ENCODE results near the gene PEAK1.
"Not testable (repeated sequence)": the region's sequence is repeated elsewhere in the genome, so short reads cannot be mapped to it uniquely, and the experiment has no call there.

Gene PEAK1

GRCh38 chr15:77420610-77421369, 886 bp upstream of the PEAK1 start, which contains the start of gene HMG20A:
TSS of gene HMG20A (plus strand) at chr15:77420888. CDS start at chr15:77458408, 37,520 bp downstream.
- DNase-seq: peak; percentile 90

- peak; percentile 73 for DNase-seq
These were observed 703 bp downstream of the PEAK1 start for GRCh38 chr15:77418966-77419835.

DNA sequence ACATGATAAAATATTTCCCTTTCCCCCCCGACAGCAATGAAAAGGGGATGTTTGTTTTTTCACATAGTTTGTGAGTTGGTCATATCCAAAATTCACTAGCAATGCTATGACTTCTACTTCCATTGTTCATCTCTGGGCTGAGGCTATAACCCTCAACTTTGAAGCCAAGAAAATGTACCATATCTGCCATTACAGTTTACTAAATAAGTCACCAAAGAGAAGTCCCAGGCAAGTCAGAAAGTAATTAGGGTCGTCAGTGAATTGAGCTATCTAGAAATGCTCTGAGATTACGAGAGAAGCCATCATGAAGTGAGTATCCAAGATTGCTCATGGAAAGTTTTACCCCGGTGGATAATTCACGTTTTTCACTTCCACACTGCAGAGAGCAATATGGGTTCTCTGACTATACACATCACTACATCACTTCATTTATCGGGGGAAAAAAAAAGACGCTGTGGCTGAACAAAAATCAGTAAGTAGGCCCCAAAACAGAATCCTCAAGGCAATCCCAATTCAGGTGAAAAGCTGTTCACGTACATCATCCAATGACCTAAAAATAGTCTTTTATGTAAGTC, 1.4 kb downstream of the PEAK1 start:
- no peak for DNase-seq

GRCh38 chr15:77417602-77418001, 2.3 kb downstream of the PEAK1 start:
- DNase-seq: no peak

GRCh38 chr15:77416954-77417353, 3.0 kb downstream of the PEAK1 start:
- DNase-seq: no peak

DNA sequence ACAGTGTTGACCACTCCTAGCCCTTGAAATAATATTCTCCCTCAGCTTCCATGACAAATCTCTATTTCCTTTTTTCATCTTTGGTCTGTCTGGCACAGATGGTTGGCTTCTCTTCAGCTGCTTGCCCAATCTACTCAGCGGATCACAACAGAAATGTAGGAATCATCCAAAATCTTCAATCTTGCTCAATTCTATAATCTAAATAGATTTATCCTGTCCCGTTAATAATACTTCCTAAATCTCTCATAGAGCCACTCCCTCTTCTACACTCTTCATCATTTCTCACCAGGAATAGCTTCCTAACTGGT, 3.8 kb downstream of the PEAK1 start:
- no peak for DNase-seq

- no peak for DNase-seq
These were observed 4.3 kb downstream of the PEAK1 start for GRCh38 chr15:77415450-77416147.

DNA sequence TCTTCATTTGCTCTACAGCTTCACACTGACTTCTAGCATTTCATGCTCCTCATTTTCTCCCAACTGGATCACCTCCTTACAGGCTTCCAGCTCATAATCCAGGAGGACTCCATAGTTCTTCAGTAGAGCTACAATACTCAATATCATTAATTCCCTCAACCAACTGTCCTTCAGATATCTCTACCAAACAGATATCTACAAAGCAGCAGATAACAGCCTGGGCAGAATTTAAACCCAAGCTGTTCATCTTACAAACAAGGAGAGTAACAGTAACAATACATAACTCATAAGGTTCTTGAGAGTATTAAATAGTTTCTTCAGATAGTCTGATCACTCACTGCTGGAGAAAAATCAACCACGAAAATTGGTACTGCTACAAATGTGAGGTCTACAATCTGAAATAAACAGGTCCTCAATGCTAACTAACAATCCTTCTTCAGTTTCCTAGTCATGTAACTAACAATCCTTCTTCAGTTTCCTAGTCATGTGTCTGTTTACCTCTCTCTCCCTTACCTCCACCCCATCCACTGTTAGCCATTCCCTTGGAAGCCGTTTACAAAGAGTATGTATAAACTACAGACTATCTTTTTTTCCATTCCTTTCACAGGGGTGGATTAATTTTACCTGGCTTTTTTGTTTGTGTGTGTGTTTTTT, 5.0 kb downstream of the PEAK1 start:
- no peak for DNase-seq

- no peak for DNase-seq
These were observed 6.1 kb downstream of the PEAK1 start for GRCh38 chr15:77413699-77414349.

DNA sequence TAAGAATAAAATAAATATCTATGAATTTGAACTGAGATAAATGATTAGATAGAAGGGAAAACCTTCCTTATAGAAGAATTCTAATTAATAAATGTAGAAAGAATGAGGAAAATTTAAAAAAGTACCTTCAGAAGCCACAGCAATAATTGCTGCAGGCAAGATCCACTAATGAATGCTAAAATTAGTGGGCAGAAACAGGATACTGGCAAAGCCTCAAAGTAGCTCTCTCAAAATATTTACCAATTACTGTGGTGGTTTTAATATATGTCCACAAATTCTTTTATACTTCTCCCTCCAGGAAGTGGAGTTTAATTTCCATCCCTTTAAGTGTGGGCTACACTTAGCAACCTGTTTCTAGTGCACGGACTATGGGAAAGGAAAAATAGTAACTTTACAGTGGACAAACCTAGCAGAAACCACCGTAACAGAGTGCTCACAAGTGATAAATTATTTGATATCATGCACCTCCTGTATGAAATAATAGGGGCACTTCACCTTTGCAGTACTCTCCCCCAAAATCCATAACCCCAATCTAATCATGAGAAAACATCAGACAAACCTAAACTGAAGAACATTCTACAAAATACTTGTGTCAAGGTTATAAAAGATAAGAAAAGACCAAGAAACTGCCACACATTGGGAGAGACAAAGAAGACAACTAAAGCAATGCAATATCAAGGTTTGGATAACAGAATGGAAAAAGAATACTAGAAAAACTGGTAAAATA, 6.8 kb downstream of the PEAK1 start:
- no peak for DNase-seq

DNA sequence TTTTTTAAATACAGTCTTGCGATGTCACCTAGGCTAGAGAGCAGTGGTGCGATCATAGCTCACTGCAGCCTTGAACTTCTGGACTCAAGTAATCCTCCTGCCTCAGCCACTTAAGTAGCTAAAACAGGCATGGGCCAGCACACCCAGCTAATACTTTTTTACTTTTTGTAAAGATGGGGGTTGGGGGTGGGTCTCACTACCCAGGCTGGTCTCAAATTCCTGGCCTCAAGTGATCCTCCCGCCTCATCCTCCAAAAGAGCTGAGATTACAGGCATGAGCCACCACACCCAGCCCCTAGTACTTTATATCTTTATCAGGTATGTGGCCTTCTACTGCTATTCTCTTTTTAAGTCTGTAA, 8.3 kb downstream of the PEAK1 start:
- no peak for DNase-seq

- no peak for DNase-seq
These were observed 8.9 kb downstream of the PEAK1 start for GRCh38 chr15:77410701-77411618.

- DNase-seq: not testable (repeated sequence)
These were observed 9.8 kb downstream of the PEAK1 start for GRCh38 chr15:77410157-77410500.

DNA sequence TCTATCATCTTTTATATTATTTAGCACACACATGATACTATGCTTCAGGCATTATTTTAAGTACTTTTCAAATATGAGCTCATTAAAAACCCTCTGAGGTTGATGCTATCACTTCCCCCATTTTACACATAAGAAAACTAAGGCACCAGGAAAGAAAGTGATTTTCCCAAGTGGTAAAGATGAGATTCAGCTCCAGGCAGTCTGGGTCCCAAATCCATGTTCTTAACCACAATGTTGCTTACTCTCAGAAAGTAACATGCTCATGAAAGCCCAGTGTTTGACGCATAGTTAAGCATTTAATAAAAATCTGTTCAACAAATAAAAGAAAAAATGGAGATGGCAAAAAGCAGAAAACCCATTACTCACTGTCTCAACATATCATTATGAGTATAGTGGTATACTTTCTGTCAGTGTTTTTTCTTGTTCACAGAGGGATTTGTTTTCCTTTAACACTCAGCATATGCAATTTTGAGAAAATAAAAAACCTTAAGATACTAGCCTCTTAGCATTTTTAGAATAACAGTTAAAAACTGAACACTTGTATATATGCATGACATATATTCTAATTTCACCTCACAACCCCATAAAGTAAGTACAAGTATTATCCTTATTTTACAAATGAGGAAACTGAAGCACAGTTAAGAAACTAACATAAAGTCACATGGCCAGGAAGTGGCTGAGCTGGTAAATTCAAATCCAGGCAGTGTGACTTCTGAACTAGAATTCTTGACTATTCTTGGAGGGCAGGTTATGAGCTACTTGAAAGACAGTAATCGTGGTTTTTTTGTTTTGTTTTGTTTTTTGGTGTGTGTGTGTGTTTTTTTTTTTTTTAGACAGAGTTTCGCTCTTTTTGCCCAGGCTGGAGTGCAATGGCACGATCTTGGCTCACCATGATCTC, 10.4 kb downstream of the PEAK1 start:
- DNase-seq: no peak

DNA sequence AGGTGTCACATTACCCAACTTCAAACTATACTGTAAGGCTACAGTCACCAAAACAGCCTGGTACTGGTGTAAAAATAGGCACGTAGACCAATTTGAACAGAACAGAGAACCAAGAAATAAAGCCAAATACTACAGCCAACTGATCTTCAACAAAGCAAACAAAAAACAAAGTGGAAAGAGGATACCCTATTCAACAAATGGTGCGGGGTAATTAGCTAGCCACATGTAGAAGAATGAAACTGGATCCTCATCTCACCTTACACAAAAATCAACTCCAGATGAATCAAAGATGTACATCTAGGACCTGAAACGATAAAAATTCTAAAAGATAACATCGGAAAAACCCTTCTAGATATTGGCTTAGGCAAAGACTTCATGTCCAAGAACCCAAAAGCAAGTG, 13.1 kb downstream of the PEAK1 start:
- no peak for DNase-seq

DNA sequence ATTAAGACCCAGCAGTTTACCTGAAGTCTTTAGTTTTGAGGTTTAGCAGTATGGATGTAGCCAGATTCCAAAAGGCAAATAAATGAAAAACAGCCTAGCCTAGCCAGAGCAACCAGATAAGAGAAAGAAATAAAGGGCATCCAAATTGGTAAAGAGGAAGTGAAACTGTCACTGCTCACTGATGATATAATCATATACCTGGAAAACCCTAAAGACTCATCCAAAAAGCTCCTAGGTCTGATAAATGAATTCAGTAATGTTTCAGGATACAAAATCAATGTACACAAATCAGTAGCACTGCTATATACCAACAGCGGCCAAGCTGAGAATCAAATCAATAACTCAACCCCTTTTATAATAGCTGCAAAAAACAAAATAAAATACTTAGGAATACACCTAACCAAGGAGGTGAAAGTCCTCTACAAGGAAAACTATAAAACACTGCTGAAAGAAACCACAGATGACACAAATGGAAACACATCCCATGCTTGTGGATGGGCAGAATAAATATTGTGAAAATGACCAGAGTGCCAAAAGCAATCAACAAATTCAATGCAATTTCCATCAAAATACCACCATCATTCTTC, 13.6 kb downstream of the PEAK1 start:
- not testable (repeated sequence) for DNase-seq

DNA sequence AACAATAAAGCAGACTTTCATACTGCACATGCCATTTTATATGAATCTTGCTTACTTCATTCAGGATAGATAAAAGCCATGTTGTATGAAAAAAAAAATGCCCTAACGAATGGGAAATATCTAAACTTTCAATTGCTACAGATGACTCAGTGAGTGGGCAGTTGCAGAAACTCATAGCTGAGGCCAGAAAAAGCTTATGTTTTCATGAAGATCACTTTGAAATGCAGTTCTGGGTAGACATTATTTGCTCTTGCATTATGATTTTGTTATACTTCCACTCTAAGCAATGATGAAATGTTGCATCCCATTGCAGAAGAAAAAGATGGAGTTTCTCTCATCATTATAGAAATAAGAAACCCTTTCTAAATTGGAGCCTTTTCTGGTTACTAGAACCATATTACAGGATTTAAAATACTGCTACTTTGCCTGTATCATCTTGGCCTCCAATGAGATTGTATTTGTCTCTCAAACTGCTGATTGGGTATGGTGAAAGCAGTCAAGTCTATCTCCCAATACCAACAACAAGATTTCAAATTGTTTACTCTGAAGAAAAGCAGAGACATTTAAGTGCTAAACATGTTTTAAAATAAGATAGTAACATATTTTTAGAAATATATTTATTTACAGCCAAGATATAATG, 17.0 kb downstream of the PEAK1 start:
- no peak for DNase-seq

GRCh38 chr15:77400258-77400657, 19.6 kb downstream of the PEAK1 start:
- DNase-seq: no peak

Data from right forelimb (tissue), 1 donor.